Measurements from ENCODE around the gene SOX6.

SOX6 gene

GRCh38 chr11:16363706-16364105 lies 7.4 kb upstream of the SOX6 start:
- H3K27ac Mint-ChIP-seq, result no peak overlapping the region
- no peaks in the 10 kb centered on the region for H3K9me3 Mint-ChIP-seq
- no peak overlapping the region for H3K4me3 Mint-ChIP-seq
- H3K4me1 Mint-ChIP-seq, result peaks cover 35% of the 10 kb centered on the region
- H3K27me3 Mint-ChIP-seq (ENCODE audit: low read depth), result no peaks in the 10 kb centered on the region
- no peaks in the 10 kb centered on the region for H3K36me3 Mint-ChIP-seq (ENCODE audit: low read depth)
- TF ChIP-seq CTCF (IDR thresholded peaks at IDR 0.05; ENCODE audit: unreplicated experiment in 3 of 3), result no peak

- no peaks in the 10 kb centered on the region for H3K9me3 Mint-ChIP-seq
- TF ChIP-seq CTCF (IDR thresholded peaks at IDR 0.05; ENCODE audit: unreplicated experiment in 3 of 3), result no peak
- H3K36me3 Mint-ChIP-seq (ENCODE audit: low read depth), result no peaks in the 10 kb centered on the region
- H3K4me1 Mint-ChIP-seq, result peaks cover 45% of the 10 kb centered on the region
- H3K4me3 Mint-ChIP-seq, result no peak overlapping the region
- H3K27ac Mint-ChIP-seq, result peak overlapping the region; percentile 57 to 79 (median 75)
- no peaks in the 10 kb centered on the region for H3K27me3 Mint-ChIP-seq (ENCODE audit: low read depth)
Measured at GRCh38 chr11:16361108-16361865, 4.9 kb upstream of the SOX6 start.

GRCh38 chr11:16359369-16359768 lies 3.0 kb upstream of the SOX6 start:
- Mint-ChIP-seq H3K4me1 (peaks cover 42% of the 10 kb centered on the region), H3K36me3 (ENCODE audit: low read depth) (no peaks in the 10 kb centered on the region), H3K27ac (no peak overlapping the region), H3K27me3 (ENCODE audit: low read depth) (no peaks in the 10 kb centered on the region), H3K4me3 (no peak overlapping the region), H3K9me3 (no peaks in the 10 kb centered on the region)
- TF ChIP-seq CTCF (IDR thresholded peaks at IDR 0.05; ENCODE audit: unreplicated experiment in 3 of 3), result no peak

GRCh38 chr11:16358726-16359125 lies 2.4 kb upstream of the SOX6 start:
- Mint-ChIP-seq H3K27ac (no peak overlapping the region), H3K9me3 (no peaks in the 10 kb centered on the region), H3K4me1 (peaks cover 43% of the 10 kb centered on the region), H3K4me3 (no peak overlapping the region), H3K27me3 (ENCODE audit: low read depth) (no peaks in the 10 kb centered on the region), H3K36me3 (ENCODE audit: low read depth) (no peaks in the 10 kb centered on the region)
- no peak for TF ChIP-seq CTCF (IDR thresholded peaks at IDR 0.05; ENCODE audit: unreplicated experiment in 3 of 3)

- H3K27me3 Mint-ChIP-seq (ENCODE audit: low read depth), result no peaks in the 10 kb centered on the region
- no peak for TF ChIP-seq CTCF (IDR thresholded peaks at IDR 0.05; ENCODE audit: unreplicated experiment in 3 of 3)
- H3K36me3 Mint-ChIP-seq (ENCODE audit: low read depth), result no peaks in the 10 kb centered on the region
- no peak overlapping the region for H3K27ac Mint-ChIP-seq
- no peak overlapping the region for H3K4me3 Mint-ChIP-seq
- H3K4me1 Mint-ChIP-seq, result peaks cover 53% of the 10 kb centered on the region
- no peaks in the 10 kb centered on the region for H3K9me3 Mint-ChIP-seq
Measured at GRCh38 chr11:16357775-16358174, 1.4 kb upstream of the SOX6 start.

- TF ChIP-seq CTCF (IDR thresholded peaks at IDR 0.05; ENCODE audit: unreplicated experiment in 3 of 3), result no peak
- Mint-ChIP-seq H3K4me1 (peaks cover 48% of the 10 kb centered on the region), H3K36me3 (ENCODE audit: low read depth) (no peaks in the 10 kb centered on the region), H3K4me3 (no peak overlapping the region), H3K27me3 (ENCODE audit: low read depth) (no peaks in the 10 kb centered on the region), H3K27ac (peak overlapping the region; percentile 64 to 77 (median 77)), H3K9me3 (no peaks in the 10 kb centered on the region)
Measured at GRCh38 chr11:16356761-16357393, 531 bp upstream of the SOX6 start.
